Activated T-helper 1 cell treated with anti-CD3 and anti-CD28 coated beads, Interleukin-2, amount 50 U/mL, for 16 hours (primary cell): ENCODE measurements around the gene TENM3.
A peak's percentile ranks its signal among the peaks of the same experiment; 100 is the strongest.

Experiments
- DNase-seq, 2 donors: peaks; one replicate each; pipeline ENCODE4 v3.0.0-alpha.2; 2020; ENCODE audit warnings: low read depth in 1 of 2, low spot score in 1 of 2

The TENM3 gene

DNA sequence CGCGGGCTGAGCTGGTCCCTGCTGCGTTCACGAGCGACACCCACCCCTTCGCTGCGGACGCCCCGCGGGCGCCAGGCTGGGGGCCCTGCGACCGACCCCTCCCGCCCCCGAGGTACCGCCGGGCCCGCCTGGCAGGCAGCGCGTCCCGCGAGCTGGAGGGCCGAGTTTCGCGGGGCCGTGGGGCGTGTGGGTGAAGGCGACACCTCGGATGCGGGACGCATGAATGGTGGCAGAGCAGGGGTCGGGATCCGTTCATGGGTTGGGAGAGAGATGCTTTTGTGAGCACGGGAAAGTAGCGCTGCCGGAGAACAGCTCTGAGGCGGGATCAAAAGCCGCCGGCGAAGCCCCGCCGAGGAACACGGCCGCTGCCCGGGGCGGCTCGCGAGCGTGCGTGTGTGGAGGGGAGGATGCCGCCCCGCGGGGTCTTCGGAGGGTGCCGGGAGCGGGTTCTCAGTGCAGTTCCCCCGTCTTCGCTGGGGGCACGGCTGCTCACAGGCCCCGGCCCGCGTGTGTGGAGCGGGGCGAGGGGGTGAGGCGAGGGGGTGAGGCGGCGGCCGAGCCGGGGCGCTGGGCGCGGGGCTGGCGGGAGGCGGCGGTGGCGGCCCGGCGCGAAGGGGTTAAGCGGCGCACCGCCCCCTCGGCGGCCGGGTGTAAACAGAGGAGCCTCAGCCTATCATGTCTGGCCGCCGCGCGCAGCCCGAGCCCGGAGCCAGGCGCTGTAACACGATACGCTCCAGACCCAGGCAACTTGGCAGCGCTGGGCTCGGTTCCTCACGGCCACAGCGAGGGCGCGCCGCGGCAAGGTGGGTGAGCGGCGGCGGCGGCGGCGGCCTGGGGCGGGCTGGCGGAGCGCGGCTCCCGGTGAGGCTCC is 205.3 kb downstream of the TENM3 start:
- DNase-seq: peak in 1 of 2 donors; percentile 8

DNA sequence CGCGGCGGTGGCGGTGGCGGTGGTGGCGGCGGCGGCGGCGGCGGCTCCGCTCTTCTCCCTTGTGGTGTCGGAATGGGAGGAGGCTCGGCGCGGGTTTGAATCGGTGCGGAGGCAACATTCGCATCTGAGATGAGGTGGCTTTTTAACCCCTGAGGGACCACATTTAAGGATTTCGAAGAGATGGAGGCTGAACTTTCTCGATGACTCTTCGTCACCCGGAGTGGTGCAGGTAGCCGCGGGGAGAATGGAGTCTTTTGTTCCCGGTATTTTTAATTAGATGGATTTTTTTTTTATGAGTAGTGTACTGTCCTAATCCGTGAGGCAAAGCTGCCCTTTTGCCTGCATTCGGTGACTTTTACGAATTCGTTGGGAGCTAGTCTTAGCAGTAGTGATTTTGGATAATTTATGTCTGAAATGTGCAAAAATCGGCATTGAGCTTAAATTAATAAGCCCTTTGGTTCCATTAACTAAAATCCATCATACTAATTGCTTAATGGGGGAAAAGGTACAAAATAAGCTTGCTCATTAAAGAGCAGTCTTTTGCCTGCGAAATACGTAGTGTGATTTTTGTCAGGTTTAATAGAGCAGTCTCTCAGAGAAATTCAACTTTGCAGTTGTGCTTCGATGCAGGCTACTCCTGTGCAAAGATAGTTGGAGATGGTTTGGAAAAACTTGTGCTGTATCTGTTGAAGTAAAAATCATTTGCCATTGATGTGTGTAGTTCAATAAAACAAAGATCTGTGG is 206.2 kb downstream of the TENM3 start:
- no peak for DNase-seq

DNA sequence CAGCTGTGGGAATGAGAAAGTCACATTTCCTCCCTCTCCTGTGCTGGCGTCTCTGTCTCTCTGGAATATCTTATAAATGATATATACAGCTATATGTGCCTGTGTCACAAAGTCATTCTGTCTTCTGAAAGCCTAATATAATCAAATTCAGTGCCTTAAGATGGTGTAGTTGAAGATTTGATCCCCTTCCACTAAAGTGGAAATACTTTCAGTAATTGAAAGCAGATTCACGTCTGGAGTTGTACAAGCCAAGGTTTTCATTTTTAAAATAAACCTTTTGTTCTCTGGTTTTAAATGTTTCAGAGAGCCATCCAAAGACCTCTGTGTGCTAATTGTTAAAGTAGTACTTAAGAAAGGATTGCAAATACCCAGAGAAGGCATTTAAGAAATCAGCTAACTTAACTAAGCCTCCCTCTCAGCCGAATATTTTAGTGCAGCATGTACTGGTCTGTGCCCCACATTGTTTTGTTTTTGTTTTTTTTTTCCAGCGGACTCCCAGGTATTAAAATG is 206.8 kb downstream of the TENM3 start:
- no peak for DNase-seq

DNA sequence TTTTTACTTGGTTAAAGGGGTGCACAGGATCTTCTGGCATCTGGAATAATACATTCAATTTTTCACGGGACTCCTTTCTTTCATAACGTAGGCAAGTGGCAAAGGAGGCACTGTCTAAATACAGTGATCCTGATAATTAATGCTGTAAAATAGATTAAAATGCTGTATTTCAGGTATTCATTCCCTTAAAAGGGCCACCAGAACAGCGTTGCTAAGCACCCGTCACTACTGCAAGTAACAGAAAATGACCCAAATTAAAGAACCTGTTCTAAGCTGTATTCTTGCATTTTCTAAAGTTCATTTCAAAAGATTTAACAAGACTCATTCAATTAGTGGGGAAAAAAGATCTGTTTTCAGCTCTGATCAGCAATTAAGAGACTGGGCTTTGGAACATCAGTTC is 208.2 kb downstream of the TENM3 start:
- DNase-seq: no peak

DNA sequence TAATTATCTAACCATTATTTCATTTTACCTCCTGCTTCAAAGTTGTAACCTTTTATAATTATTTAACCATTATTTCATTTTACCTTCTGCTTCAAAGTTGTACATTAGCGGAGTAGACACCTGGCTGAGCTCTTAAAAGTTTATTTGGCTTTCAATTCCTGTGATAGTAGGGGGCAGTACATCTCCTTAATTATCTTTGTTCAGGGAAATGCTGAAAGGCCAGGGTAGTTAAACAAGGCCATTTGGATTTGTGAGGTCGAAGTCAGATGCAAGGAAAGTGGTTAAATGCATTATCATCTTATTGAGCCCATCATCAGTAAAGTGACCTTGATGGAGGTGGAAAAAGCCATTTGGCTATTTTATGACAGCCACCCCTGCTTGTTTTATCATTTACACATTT is 210.6 kb downstream of the TENM3 start:
- no peak for DNase-seq

DNA sequence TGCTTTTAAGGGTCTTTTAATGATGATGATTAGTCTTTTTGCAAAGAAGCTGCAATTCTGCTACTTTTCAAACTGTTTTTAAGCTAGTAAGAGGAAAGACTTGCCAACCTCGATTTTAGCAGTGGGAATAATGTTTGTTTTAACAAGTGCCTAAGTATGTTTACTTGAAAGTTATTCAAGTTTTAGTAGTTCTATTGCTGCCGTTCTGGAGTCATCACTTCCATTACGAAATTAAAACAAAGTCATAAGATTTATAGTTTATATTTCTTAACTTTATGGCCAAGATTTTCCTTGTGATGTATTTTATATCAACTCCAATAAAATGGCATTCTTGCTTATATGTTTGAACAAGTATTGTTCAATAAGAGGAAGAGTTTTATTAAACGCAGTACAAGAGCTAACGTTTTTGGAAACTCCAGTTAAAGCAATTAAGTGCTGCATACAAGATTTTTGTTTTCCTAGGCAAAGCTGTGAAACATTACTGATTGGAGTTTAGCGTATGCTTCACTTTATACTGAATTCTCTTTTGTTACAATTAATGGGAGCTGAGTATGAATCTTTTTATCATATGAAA is 211.3 kb downstream of the TENM3 start:
- DNase-seq: no peak

DNA sequence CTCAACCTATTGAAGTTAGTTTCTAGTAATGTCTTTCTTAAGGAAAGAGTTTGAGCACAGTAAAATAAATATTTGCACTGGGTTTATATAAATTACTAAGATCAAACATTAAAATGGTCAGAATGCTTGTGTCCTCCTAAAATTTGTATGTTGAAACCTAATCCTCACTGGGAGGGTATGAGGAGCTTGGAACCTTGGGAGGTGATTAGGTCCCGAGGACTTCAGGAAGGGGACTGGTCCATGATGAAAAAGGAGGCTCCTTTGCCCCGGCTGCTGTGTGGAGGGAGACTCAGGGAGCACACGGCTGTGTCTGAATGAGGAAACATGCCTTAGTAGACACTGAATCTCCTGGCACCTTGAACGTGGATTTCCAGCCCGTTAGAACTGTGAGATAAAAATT is 221.9 kb downstream of the TENM3 start:
- DNase-seq: no peak

DNA sequence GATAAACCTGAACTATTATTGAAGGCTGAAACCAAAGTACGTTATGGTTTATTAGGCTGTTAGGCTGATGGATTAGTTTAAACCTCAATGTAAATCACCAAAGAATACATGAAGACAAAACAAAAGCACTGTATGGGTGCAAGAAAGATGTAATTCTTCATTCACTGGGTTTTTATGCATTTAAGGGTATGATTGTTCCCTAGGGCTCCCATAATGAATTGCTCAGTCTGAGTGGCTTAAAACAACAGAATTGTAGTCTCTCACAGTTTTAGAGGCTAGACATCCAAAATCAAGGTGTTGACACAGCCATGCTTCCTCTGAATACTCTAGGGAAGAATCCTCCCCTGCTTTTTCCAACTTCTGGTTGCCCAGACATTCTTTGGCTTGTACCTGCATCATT is 222.8 kb downstream of the TENM3 start:
- DNase-seq: no peak

DNA sequence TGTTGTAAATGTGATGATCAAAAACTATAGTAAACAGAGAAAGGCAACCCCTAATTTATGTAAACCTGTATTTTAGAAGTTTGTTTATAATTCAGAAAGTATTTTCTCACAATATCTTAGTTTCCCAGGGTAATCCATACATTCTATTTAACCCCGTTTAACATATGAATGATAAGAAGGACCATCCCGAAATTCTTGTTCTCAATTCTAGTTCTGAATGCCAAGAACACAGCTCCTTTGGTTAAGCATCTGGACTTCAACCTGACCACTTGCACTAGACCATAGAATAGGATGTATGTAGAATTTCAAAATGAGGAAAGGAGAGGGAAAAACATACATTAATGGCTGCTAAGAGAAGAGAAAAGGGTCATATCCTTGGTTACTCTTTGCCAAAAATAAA is 227.0 kb downstream of the TENM3 start:
- DNase-seq: no peak

DNA sequence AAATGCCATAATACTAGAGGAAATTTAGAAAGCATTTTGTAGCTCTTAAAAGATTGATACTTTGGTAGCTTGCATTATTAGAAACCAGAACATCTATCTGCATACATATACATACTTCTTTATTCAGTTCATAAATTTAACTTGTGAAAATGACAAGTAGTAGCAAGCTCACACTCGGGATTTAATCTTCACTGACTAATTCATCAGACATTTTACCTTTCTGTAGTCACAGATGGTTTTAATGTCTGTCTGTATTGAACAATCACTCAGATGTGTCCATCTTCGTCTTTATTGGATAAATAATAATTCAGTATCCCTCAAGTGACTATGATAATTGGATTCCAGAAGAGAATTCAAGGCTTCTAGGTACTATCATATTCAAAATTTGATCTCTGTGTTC is 232.3 kb downstream of the TENM3 start:
- DNase-seq: no peak

DNA sequence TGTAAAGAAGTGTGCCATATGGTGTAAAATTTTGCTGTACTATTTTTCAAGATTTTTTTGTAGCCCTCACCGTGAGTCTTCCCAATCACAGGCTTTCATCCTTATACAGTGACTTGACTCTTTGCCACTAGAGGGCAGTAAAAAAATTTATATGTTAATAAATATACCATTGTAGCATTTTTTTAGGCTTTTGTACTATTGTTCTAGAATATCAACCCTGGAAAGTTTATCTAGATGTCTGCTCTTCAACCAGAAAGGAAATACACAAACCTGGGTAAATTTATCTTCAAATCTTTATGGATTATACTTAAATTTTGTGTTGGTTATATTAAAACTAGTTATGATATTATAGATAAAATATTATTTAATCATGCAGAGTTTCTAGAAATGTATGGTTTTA is 235.3 kb downstream of the TENM3 start:
- no peak for DNase-seq

DNA sequence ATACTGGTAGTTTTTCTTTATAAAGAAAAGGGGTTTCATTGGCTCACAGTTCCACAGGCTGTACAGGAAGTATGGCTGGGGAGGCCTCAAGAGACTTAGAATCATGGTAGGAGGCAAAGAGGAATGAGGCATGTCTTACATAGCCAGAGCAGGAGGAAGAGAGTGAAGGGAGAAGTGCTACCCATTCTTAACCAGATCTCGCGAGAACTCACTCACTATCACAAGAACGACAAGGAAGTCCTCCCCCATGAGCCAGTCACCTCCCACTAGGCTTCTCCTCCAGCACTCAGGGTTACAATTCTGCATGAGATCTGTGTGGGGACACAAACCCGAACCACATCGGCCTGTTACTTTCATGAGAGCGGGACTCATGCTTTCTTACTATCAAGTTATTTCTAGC is 240.5 kb downstream of the TENM3 start:
- DNase-seq: no peak

DNA sequence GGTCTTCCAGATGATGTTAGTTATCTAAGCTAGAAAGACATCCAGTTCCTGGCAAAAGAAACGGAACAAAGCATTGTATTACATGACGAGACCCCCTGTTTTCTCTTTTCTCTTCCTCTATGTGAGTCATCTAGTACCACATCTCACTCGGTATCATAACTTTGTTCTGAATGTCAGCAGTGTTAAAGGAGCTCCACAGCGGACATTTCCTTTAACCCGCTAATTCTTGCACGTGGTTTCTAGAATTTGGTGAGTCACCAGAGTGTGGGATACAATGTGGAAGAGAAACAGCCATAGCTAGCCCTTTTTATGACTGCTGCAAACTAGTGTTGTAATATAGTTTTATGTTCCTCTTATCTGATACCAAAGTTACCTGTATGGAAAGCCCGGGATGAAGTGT is 243.7 kb downstream of the TENM3 start:
- no peak for DNase-seq

DNA sequence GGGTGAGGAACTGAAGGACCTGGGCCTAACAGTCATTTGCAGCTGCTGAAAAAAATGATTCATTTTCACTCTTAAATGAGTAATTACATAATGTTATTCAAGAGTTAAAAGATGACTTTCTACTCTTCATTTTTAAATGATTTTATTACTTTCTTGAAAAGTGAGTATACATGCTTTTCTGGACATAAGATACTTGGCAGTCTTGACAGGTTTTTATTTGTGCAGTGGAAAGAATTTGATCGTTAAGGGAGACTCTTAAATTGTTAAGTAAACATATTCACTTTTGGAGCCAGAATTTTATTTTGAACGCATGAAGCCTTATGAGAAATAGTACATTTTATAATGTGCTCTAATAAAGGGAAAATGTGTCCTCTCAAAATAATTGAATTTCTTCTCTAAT is 245.7 kb downstream of the TENM3 start:
- no peak for DNase-seq

DNA sequence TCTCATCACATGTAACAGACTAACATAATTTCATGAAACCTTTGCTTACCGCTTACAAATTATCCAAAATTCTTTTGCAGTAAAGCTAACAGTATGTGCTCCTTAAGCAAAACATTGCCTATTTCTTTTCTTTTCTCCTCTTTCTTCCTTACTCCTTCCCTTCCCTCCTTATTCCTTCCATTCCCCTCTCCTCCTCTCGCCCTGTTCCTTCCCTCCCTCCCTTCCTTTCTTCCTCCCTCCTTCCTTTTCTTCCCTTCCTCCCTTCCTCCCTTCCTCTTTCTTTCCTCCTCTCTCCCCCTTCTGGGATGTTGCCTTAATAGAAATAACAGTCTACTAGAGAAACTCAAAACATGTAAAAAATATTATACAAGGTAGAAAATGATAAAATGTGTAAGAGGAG is 246.4 kb downstream of the TENM3 start:
- no peak for DNase-seq

DNA sequence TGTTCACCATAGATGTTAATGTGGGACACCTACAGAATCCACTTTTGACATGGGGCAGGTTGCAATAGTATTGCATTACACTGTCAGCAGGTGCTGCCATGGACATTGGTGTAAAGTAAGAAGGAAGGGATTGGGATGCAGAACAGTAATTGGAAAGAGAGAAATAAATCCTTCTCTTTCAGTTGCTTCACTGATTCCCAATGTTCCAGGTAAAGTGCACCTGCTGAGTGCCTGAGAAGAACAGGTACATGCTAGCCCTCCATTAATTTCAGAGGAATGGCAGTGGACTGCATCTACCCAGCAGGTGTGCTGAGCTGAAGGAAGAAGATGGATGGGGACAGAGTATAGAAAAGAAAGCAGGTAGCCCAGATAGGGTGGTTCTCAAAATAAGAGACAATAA is 248.5 kb downstream of the TENM3 start:
- DNase-seq: no peak

DNA sequence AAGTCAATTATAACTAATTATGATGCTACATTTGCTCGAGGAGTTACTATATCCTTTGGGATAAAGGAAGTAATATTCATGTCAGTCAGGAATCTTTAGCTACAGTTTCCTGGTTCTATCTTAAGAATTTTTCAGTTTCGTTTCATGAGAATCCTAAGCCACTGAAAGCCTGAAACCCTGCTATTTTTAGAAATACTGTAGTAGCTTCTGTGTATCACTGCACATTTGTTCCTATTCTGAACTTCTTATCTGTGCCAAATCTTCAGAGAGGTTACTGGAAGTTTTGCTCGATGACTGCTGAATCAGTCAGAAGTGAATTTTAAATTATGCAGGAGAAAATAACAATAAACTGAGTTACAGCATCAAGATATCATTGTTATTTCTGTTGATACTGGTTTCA is 249.2 kb downstream of the TENM3 start:
- DNase-seq: no peak

DNA sequence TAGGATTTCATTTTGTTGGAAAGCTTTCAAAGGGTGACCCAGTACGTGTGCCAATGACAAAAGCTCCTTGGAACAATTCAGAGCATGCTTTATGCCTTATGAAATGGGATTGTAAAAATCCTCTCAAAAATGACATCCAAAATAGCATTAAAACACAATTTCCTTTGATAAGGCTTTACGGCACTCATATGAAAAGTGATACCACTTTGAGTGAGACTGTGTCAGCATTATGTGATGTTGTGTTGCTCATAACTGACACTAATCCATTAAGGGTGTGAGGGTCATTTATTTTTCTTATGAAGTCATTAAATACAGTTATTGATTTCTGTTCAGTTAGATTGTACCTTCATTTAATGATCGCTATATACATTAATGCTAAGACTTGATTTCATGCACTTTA is 250.2 kb downstream of the TENM3 start:
- DNase-seq: no peak

DNA sequence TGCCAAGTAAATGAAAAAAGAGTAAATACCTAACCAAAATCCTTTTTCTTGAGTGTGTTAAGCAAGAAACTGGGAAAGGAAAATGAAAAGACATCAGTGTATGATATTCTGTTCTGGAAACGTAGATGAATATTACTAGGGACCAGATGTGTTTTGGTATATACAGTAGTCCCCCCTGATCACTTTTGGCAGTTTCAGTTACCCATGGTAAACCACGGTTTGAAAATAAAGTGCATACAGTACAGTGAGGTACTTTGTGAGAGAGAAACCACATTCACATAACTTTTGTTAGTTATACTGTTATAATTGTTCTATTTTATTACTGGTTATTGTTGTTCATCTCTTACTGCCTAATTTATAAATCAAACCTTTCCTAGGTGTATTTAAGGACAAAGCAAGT is 250.9 kb downstream of the TENM3 start:
- no peak for DNase-seq

DNA sequence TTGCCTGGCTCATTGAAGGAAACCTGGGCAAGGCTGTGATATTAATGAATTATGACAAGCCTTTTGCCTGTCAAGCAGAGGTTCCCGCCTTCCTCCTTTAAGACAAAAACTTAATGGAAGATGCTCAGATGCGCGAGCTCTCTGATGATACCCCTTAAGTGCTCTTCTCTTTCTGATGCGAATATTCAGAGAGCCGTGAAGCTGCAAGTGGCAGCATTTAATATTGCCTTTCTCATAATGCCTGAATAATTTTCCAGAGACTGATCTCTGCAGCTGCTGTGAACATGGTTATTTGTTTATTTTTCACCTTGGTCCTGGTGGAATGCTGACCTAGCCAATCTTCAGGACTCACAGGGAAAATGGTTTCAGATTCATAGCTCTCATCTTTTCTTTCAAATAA is 251.8 kb downstream of the TENM3 start:
- no peak for DNase-seq

DNA sequence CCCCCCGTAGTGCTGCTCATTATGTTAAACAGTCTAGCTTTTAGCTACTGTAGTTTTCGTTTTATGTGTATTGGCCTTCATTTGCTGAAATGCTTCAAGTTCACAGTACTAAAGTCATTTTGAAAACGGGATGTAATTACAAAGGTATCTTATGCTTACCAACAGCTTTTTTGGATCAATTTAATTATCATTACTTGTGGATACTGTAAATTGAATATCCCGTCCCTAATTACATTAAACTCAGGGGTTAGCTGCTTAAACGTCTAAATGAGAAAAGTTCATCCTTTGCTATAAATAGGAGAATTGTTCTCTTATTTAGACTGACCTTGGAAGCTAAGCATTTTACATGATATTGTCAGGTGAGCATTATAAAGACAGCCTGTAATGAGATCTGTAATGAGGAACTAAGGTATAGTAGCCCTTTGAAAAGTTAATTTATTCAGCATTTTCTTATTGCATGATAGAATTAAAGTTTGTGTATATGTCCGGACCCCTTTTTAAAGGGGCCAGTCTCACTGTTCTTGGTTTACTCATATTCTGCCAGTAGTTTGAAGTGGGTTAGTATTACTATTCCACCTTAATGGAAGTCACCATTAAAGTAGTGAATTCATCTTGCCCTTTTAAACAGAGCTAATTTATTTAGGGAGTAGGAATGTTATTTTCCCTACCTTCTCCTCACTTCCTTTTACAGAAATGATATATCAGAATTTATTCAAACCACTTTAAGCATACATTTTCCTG is 252.6 kb downstream of the TENM3 start:
- DNase-seq: no peak
